Nucleus accumbens (tissue), 56 donors: ENCODE measurements around the gene CEP126.

ENCODE experiments used
- DNase-seq, 56 donors: peaks; one replicate each; lab custom pipeline; 2025; lab: John Stamatoyannopoulos, UW

Gene CEP126

DNA sequence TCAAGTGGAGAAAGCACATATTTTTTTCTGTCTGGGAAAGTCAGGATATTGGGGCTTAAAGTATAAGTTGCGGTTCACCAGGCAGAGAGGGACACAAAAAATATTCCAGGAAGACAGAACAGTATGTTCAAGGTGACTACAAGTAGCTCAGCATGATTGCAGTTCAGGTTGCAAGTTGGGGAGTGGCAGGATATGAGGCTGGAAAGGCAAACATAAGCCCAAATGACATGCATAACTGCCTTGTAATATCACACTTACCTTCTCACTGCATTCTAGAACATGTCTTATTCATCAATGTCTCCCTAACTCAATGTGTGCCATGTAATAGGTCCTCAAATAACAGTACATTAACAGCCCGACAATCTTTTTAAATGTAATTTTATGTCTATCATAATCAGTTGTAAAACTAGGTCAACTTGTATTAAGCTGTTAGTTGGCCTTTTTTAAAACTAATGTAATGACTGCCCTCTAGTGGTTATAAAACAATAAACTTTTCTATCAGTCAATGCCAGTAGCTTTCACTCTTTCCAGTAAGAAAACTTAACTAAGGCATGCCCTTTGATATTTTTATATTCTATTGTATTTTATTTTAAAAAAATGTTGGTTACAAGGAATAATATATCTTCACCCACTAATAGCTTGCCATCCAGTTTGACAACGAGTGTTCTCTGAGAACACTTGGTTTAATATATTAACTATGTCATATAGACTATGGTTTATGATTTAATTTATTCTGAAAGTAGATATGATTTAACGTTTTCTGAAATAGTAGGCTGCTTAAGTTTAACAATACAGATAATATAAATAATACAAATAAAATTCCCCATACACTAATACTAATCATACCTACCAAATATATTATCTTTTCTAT lies 93.0 kb downstream of the CEP126 start:
- DNase-seq = no peak

DNA sequence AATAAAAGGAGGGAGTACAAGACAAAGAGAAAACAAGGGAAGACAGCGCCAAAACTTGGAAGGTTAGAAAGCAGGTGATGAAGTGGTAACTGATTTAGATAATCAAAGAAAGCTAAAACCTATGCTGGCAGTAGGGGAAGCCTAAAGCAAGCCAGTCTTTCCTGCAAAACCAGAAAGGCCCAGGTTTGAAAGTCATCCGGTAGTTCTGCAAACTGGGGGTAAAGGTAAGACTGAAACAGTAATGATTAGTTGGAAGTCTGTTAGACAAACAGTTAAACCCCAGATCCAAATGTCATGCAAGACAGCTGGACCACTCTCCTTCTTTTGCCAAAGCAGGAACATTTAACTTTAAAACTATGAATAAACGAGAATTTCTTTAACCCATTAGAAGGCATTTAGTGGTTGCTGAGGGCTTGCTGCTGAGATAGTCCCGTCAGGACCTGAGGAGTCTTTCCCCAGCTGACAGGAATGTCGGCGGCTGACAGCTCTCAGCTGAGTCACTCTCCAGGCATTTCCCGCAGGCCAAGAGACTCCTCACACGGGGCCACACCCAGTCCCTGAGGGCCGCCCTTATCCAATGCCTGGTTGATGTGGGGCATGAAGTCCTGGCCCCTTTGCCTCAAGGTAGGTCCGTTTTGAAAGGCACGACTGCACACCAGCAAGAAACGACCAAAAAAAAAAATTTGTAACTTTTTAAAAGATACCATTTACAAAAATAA lies 96.1 kb downstream of the CEP126 start:
- no peak for DNase-seq

DNA sequence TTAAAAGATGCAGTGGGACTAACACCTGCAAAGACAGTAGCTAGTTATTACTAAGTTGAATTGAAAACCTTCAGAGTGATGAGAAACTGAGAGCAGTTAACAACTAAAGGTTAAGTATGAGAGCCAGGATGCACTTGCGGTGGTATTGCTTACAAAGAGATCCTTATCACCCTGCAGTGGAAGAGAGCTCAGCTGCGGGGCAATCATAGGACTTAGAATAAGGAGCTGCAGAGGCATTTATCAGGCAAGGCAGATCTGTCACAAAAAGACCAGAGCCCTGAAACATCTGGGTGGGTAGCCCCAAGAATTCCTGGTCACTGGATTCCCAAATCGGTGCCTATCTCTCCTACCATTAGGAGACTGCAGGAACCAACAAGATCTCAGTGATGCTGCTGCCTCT lies 98.1 kb downstream of the CEP126 start:
- DNase-seq = no peak

DNA sequence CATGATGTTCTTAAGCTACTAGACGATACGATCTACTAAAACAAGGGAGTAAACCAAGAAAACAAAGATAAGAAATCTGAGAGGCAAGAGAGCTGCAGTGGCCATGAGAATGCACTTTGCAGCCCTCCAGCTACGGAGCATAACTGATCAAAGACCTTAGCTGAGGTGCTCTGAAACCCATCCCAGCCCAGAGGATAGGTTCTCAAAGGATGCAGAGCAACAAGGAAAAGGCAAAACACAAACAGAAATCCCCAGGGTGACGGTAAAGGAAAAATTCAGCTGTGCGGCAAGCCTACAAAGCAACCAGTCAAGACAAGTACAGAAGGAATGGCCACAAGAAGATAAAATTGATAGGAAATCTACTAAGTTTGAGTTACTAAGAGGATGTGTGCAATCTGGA lies 99.9 kb downstream of the CEP126 start:
- DNase-seq = no peak

- DNase-seq = no peak
These were observed 102.2 kb downstream of the CEP126 start for GRCh38 chr11:102017026-102017425.

- DNase-seq = no peak
These were observed 111.4 kb downstream of the CEP126 start for GRCh38 chr11:102026217-102026616.

DNA sequence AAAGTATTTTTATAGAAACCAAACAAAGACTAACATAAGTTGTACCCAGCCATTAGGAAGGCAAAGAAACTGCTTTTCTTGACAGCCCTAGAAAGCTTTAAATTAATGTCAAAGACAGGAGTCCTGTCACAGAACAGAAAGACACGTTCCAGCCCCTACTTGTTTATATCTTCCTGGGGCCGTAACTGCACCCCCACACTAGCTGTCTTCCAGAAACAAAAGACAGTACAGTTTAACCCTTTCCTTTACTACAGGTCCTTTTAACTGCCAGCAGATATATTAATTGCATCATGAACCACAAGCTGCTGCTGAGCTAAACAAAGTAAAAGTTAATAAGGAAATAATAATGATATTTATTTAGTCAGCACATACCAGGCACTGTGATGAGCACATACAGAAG lies 112.1 kb downstream of the CEP126 start:
- no peak for DNase-seq

DNA sequence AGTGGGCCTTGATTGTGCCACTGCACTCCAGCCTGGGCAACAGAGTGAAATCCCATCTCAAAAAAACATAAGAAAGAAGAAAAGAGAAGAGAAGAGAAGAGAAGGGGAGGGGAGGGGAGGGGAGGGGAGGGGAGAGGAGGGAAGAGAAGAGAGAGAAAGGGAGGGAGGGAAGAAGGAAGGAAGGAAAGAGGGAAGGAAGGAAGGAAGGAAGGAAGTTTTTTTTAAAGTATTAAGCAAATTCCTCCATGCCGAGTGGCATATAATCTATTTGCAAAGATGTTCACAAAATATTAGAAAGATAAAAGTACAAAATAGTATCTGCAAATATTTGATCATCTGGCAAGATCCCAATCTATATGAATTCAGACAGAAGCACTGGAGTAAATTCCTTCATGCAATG lies 121.9 kb downstream of the CEP126 start:
- DNase-seq = no peak

GRCh38 chr11:102046841-102047240 lies 132.0 kb downstream of the CEP126 start:
- DNase-seq = no peak

DNA sequence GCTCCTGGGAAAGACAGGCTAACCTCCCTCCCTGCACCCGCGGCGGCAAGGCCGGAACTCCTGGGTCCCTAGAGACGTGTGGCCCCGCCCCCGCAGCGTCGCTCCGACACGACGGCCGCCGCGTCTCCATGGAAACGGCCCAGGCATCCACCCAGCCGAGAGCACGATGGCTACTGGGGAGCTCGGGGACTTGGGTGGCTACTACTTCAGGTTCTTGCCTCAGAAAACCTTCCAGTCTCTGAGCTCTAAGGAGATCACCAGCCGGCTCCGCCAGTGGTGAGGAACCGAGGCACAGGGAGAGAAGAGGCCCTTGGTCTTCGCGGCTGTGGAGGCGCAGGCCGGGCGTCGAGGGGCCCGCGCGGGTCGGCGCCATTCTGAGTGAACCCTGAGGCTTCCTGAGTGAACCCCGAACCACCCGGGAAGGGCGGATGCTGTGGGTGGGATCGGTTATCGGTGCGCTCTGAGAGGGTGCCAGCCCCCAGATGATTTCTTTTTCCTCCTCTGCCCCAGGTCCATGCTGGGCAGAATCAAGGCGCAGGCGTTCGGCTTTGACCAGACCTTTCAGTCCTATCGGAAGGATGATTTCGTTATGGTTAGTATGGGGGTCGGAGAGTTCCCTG lies 132.6 kb downstream of the CEP126 start, which contains the start of gene CFAP300:
Gene CFAP300, plus strand, starts transcription at position 133 of the 620 bp plus-strand sequence. Its CDS starts 34 bp downstream, at position 167.
- peak in 51 of 56 donors; percentile 1 to 78 (median 25) for DNase-seq
